AG20443 (cell line): ENCODE results near the gene C12orf50.
"Not testable (repeated sequence)": the region's sequence is repeated elsewhere in the genome, so short reads cannot be mapped to it uniquely, and the experiment has no call there.

Experiments used
- DNase-seq: peaks from one replicate; pipeline ENCODE4 v3.0.0; 2012; ENCODE audit warnings: low spot score, mixed read lengths

Gene C12orf50

GRCh38 chr12:88029093-88029665 is at the start of gene C12orf50:
Gene C12orf50, minus strand, starts transcription at chr12:88029401. Its CDS starts 2,439 bp downstream, at chr12:88026962.
- no peak for DNase-seq

- DNase-seq = no peak
These were observed 38.1 kb upstream of the C12orf50 start for GRCh38 chr12:88067301-88067700.

GRCh38 chr12:88063375-88063774 is 34.2 kb upstream of the C12orf50 start:
- no peak for DNase-seq

GRCh38 chr12:88062474-88062873 is 33.3 kb upstream of the C12orf50 start:
- DNase-seq = no peak

GRCh38 chr12:88058719-88059077 is 29.5 kb upstream of the C12orf50 start:
- DNase-seq = no peak

- DNase-seq = peak; percentile 73
These were observed 29.0 kb upstream of the C12orf50 start for GRCh38 chr12:88057994-88058718.

- no peak for DNase-seq
These were observed 27.4 kb upstream of the C12orf50 start for GRCh38 chr12:88056571-88056970.

- DNase-seq = peak; percentile 47
These were observed 23.5 kb upstream of the C12orf50 start for GRCh38 chr12:88052686-88053085.

GRCh38 chr12:88044035-88044434 is 14.8 kb upstream of the C12orf50 start:
- no peak for DNase-seq

GRCh38 chr12:88037770-88038169 is 8.6 kb upstream of the C12orf50 start:
- DNase-seq = no peak

- DNase-seq = peak; percentile 33
These were observed 7.3 kb upstream of the C12orf50 start for GRCh38 chr12:88036353-88036965.

GRCh38 chr12:88035907-88036289 is 6.7 kb upstream of the C12orf50 start:
- no peak for DNase-seq

- DNase-seq = peak; percentile 97
These were observed 6.2 kb upstream of the C12orf50 start for GRCh38 chr12:88035271-88035906.

- not testable (repeated sequence) for DNase-seq
These were observed 2.0 kb upstream of the C12orf50 start for GRCh38 chr12:88031161-88031560.

- DNase-seq = no peak
These were observed 3.0 kb downstream of the C12orf50 start for GRCh38 chr12:88026196-88026595.

- DNase-seq = no peak
These were observed 11.2 kb downstream of the C12orf50 start for GRCh38 chr12:88017964-88018363.

- no peak for DNase-seq
These were observed 13.4 kb downstream of the C12orf50 start for GRCh38 chr12:88015825-88016224.

GRCh38 chr12:88011755-88012154 is 17.4 kb downstream of the C12orf50 start:
- DNase-seq = no peak

- no peak for DNase-seq
These were observed 22.9 kb downstream of the C12orf50 start for GRCh38 chr12:88006351-88006750.

GRCh38 chr12:88001327-88001726 is 27.9 kb downstream of the C12orf50 start:
- DNase-seq = no peak

GRCh38 chr12:87995581-87996178 is 33.5 kb downstream of the C12orf50 start:
- DNase-seq = peak; percentile 75

- DNase-seq = no peak
These were observed 37.7 kb downstream of the C12orf50 start for GRCh38 chr12:87991483-87991882.

- no peak for DNase-seq
These were observed 40.7 kb downstream of the C12orf50 start for GRCh38 chr12:87988534-87988933.
